Mucosa of stomach (tissue), 1 donor: ENCODE measurements around the gene C17orf50.

Experiments
- H3K27me3 ChIP-seq: one replicate; pipeline ENCODE4 v1.7.0; 2013; ENCODE audit warnings: mild to moderate bottlenecking, low read length; ENCODE audit not compliant: control insufficient read depth, insufficient read depth
- H3K36me3 ChIP-seq: one replicate; pipeline ENCODE4 v1.7.0; 2013; ENCODE audit warnings: low read length; ENCODE audit not compliant: control insufficient read depth, insufficient read depth
- H3K4me1 ChIP-seq: one replicate; pipeline ENCODE4 v1.7.0; 2013; ENCODE audit warnings: mild to moderate bottlenecking, low read length; ENCODE audit not compliant: control insufficient read depth, insufficient read depth
- H3K4me3 ChIP-seq: one replicate; pipeline ENCODE4 v1.7.0; 2013; ENCODE audit warnings: low read length
- H3K9ac ChIP-seq: one replicate; pipeline ENCODE4 v1.7.0; 2013; ENCODE audit warnings: mild to moderate bottlenecking, low read length, moderate library complexity
- H3K9me3 ChIP-seq: one replicate; pipeline ENCODE4 v1.7.0; 2013; ENCODE audit warnings: mild to moderate bottlenecking, low read length, moderate library complexity; ENCODE audit not compliant: control insufficient read depth
- donor health status: Pancreatic carcinoma.

Gene C17orf50

DNA sequence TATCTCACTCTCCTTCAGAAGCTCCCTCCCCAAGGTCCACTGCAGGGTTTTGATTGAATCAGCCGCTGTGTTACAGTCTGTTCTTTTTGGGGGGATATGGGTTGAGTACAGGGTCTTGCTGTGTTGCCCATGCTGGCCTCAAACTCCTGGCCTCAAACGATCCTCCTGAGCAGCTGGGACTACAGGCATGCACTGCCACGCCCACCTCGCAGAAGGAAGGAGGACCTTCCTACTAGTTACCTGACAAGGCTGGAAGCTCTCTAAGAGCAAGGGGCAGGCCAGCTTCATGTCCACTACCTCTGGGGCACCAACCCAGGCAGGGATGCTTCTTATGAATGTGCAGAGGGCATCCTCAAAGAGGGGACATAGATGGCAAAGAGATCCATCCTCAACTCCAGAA is 36.7 kb downstream of the C17orf50 start:
- peaks cover 30% of the 10 kb centered on the region for H3K4me1 ChIP-seq
- no peak overlapping the region for H3K4me3 ChIP-seq
- no peaks in the 10 kb centered on the region for H3K9me3 ChIP-seq
- H3K36me3 ChIP-seq, result no peaks in the 10 kb centered on the region
- H3K27me3 ChIP-seq, result peaks cover 5% of the 10 kb centered on the region
- H3K9ac ChIP-seq, result no peak overlapping the region

- Histone ChIP-seq H3K4me3 (no peak overlapping the region), H3K9me3 (no peaks in the 10 kb centered on the region), H3K4me1 (peaks cover 30% of the 10 kb centered on the region), H3K27me3 (peaks cover 5% of the 10 kb centered on the region), H3K36me3 (no peaks in the 10 kb centered on the region), H3K9ac (no peak overlapping the region)
These were observed 37.2 kb downstream of the C17orf50 start for GRCh38 chr17:35797918-35798317.

- peaks cover 21% of the 10 kb centered on the region for H3K4me1 ChIP-seq
- no peak overlapping the region for H3K4me3 ChIP-seq
- peaks cover 5% of the 10 kb centered on the region for H3K27me3 ChIP-seq
- H3K9ac ChIP-seq, result no peak overlapping the region
- no peaks in the 10 kb centered on the region for H3K9me3 ChIP-seq
- H3K36me3 ChIP-seq, result no peaks in the 10 kb centered on the region
These were observed 39.3 kb downstream of the C17orf50 start for GRCh38 chr17:35799942-35800341.

DNA sequence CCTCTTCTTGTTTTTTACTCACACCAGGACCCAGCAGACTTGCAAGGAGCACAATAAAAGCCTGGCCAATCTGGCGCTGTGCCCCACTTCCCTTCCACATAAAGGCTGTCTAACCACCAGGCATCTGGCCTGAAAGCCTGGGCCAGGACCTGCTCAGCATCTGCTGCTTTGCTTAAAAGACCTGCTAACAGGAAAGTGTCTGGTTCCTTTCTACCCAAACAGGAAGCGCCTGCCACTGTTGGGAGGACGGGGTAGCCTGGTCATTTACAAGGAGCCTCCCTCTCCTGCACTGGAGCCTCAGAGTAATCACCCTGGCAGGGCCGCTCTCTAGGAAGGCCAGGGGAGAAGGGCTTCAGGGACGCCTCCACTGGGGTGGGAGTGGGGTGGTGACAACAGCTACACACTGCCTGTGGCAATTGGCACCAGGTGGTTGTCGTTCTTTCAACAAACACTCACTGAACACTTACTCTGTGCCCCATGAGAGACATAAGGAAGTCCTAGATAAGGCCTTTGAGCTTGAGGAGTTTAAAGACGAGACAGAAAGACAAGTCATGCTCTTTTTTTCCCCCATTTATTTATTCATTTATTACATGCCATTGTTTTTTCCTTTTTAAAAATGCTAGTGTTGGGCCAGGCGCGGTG is 41.0 kb downstream of the C17orf50 start:
- Histone ChIP-seq H3K27me3 (no peaks in the 10 kb centered on the region), H3K9ac (no peak overlapping the region), H3K4me1 (peaks cover 14% of the 10 kb centered on the region), H3K4me3 (no peak overlapping the region), H3K36me3 (no peaks in the 10 kb centered on the region), H3K9me3 (no peaks in the 10 kb centered on the region)

DNA sequence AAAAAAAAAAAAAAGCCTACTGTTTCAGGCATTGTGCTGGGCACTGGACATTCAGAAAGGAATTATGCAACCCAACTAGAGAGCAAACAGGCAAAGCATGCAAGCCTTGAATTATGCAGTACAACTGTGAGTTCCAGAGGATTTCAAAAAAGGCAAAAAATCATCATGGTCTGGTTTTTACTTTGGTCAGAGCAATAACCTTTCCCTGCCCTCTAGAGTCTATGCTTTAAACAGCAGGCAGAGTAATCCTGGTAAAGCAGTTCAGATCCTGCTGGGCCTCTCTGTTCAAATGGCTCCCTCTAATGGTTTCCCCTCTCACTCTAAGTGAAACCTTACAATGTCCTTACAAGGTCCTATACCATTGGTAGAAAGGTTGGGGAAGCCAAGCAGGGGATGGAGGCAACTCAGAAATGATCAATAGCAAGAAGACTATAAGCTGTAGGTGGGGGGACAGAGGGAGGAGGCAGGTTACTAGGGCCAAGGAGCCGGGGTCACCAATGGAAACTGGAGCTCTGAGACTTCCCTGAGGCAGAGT is 44.0 kb downstream of the C17orf50 start:
- no peaks in the 10 kb centered on the region for H3K9me3 ChIP-seq
- H3K4me1 ChIP-seq, result peaks cover 20% of the 10 kb centered on the region
- H3K9ac ChIP-seq, result no peak overlapping the region
- H3K4me3 ChIP-seq, result no peak overlapping the region
- no peaks in the 10 kb centered on the region for H3K27me3 ChIP-seq
- H3K36me3 ChIP-seq, result no peaks in the 10 kb centered on the region

- Histone ChIP-seq H3K4me1 (peaks cover 15% of the 10 kb centered on the region), H3K4me3 (no peak overlapping the region)
These were observed 46.9 kb downstream of the C17orf50 start for GRCh38 chr17:35807371-35808144.

GRCh38 chr17:35808240-35808961 is 47.7 kb downstream of the C17orf50 start:
- H3K4me3 ChIP-seq, result peak overlapping the region; percentile 48
- H3K9ac ChIP-seq, result peak overlapping the region; percentile 81
- no peaks in the 10 kb centered on the region for H3K9me3 ChIP-seq
- peaks cover 15% of the 10 kb centered on the region for H3K4me1 ChIP-seq
- no peaks in the 10 kb centered on the region for H3K27me3 ChIP-seq
- H3K36me3 ChIP-seq, result no peaks in the 10 kb centered on the region

More at GRCh38 chr17:35807371-35808144, 46.9 kb downstream of the C17orf50 start:
- H3K9ac ChIP-seq, result no peak overlapping the region
- no peaks in the 10 kb centered on the region for H3K36me3 ChIP-seq
- H3K9me3 ChIP-seq, result no peaks in the 10 kb centered on the region
- no peaks in the 10 kb centered on the region for H3K27me3 ChIP-seq

GRCh38 chr17:35808962-35809854 is 48.5 kb downstream of the C17orf50 start, which contains the start of gene TAF15:
Gene TAF15 (plus strand): TSS chr17:35809484. CDS start chr17:35809570, 86 bp downstream.
- H3K4me3 ChIP-seq, result peak within 1 kb of the TSS; percentile 52
- no peaks in the 10 kb centered on the region for H3K27me3 ChIP-seq
- no peaks in the 10 kb centered on the region for H3K9me3 ChIP-seq
- peak within 1 kb of the TSS; percentile 81 for H3K9ac ChIP-seq
- H3K4me1 ChIP-seq, result peaks cover 15% of the 10 kb centered on the region
- no peaks in the 10 kb centered on the region for H3K36me3 ChIP-seq

GRCh38 chr17:35809855-35810461 is 49.3 kb downstream of the C17orf50 start:
- no peaks in the 10 kb centered on the region for H3K27me3 ChIP-seq
- H3K4me3 ChIP-seq, result peak overlapping the region; percentile 52
- no peaks in the 10 kb centered on the region for H3K9me3 ChIP-seq
- peak overlapping the region; percentile 81 for H3K9ac ChIP-seq
- H3K36me3 ChIP-seq, result no peaks in the 10 kb centered on the region
- H3K4me1 ChIP-seq, result peaks cover 15% of the 10 kb centered on the region

- Histone ChIP-seq H3K9me3 (no peaks in the 10 kb centered on the region), H3K9ac (no peak overlapping the region), H3K4me3 (no peak overlapping the region), H3K36me3 (no peaks in the 10 kb centered on the region), H3K4me1 (peaks cover 15% of the 10 kb centered on the region), H3K27me3 (no peaks in the 10 kb centered on the region)
These were observed 51.1 kb downstream of the C17orf50 start for GRCh38 chr17:35811759-35812158.

GRCh38 chr17:35812456-35812855 is 51.8 kb downstream of the C17orf50 start:
- no peaks in the 10 kb centered on the region for H3K36me3 ChIP-seq
- H3K4me3 ChIP-seq, result no peak overlapping the region
- peaks cover 16% of the 10 kb centered on the region for H3K4me1 ChIP-seq
- H3K9me3 ChIP-seq, result no peaks in the 10 kb centered on the region
- H3K9ac ChIP-seq, result no peak overlapping the region
- no peaks in the 10 kb centered on the region for H3K27me3 ChIP-seq
